Measurements from ENCODE around the gene HLA-DPA1.

- no peak for TF ChIP-seq YY1 (IDR thresholded peaks at IDR 0.05; ENCODE audit: insufficient read depth, insufficient read length)
- no peak for TF ChIP-seq ZNF274 (IDR thresholded peaks at IDR 0.05; ENCODE audit: low read depth, low read length)
- no peak for TF ChIP-seq SUZ12 (IDR thresholded peaks at IDR 0.05; ENCODE audit: extremely low read depth, insufficient read depth, insufficient read length)
These were observed 20.8 kb downstream of the HLA-DPA1 start for GRCh38 chr6:33052627-33053026.

Measured in NT2/D1 (cell line).